ENCODE measurements around the gene UPB1. TPM values are rescaled to one million over a fixed set of nuclear protein-coding genes. Genes with fewer than 3 reads are reported as not detected.

The UPB1 gene
- polyA plus RNA-seq, 1 donor = 0.75 TPM

DNA sequence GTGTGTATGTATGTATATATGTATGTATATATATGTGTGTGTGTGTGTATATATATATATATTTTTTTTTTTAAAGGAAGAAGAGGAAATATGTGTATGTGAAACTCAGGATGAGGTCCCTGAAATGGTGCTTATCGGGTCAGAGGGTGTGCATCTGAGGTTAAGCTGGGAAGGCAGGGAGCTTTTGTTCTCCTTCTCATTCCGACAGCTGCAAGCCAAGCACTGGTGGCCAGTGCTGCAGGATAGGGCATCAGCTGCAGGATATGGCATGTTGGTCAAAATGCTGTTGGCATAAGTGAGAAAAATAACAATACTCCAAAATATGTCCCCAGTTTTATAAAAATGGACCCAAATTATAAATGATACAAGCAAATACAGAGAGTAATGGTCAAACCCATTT, 68.1 kb downstream of the UPB1 start:
- no peak for DNase-seq (ENCODE audit: low read depth)

DNA sequence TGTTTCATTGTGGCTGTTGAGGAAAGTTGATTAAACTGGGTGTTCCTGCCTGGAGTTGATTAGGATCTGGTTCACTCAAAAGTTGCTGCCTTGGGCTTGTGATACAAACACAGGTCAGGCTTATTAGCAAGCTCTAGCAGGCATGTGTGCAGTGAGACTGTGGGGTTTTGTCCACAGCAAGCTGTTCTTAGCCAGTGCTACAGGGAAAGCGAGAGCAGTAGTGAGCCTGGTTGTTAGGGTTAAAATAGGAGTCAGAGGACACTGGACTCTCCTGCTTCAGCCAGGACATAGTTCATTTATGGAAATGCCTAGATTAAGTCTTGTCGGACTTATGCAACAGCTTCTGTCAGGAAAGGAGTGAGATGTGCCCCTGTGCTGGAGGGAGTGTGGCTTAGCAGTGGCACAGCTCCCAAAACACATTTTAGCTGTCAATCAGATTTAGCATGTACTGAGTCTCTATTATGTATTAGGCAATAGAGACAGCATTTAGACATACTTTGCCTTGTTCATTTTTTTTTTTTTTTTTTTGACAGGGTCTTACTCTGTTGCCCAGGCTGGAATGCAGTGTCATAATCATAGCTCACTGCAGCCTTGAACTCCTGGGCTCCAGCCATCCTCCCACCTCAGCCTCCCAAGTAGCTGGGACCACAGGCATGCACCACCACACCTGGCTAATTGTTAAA, 69.4 kb downstream of the UPB1 start:
- no peak for DNase-seq (ENCODE audit: low read depth)

DNA sequence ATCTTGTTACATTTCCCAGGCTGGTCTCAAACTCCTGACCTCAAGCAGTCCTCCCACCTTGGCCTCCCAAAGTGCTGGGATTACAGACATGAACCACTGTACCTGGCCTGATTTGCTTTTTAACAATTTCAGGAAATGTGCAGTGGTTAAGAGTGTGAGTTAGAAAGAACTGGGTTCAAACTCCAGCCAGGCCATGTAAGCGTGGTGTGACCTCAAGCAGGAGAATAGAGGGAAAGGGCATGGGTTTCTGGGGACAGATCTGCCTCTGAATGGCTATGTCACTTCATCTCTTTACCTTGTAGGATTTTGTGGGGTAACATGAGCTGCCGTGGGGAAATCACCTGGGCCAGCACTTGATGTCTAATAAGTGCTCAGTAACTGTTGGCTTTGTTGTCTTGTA, 69.9 kb downstream of the UPB1 start:
- DNase-seq (ENCODE audit: low read depth) = no peak

DNA sequence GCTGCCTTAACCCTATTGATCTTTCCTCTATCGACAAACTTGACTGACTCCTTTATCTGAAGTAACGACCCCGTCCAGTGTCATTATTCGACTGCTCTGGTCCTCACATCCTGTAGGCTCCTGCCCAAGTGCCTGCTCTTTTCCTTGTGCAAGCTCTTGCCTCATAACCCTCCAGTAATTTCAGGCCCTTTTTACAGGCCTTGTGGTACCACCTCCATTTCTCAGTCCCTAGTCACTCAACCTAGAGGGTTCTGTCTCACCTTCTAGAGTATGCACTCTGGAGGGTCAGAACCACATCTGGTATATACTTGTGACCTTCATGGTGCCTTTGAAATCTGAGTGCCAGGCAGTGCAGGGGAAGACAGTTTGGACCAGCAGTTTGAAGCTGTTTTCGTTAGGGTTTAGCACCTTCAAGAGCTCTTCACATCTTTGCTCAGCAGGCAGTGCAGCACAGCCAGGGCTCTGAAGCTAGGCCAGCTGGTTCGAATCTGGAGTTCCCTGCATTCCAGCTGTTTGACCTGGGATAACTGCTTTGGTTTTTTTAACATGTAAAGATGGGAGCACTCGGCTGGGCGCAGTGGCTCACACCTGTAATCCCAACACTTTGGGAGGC, 71.9 kb downstream of the UPB1 start:
- DNase-seq (ENCODE audit: low read depth) = no peak

DNA sequence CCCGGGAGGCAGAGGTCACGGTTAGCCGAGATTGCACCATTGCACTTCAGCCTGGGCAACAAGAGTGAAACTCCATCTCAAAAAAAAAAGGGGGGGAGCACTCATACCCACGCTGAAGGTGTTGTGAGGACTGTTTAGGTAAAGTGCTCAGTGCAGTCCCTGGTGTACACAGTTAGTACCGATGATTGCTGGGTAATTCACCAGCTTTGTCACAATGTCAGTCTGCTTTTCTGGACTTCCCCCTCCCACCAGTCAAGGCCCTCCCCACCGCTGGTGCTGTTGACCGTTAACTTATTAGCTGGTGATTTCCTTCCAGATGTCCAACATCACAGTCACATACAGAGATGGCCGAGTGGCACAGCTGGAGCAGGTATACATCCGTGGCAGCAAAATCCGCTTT, 72.5 kb downstream of the UPB1 start:
- DNase-seq (ENCODE audit: low read depth) = no peak

DNA sequence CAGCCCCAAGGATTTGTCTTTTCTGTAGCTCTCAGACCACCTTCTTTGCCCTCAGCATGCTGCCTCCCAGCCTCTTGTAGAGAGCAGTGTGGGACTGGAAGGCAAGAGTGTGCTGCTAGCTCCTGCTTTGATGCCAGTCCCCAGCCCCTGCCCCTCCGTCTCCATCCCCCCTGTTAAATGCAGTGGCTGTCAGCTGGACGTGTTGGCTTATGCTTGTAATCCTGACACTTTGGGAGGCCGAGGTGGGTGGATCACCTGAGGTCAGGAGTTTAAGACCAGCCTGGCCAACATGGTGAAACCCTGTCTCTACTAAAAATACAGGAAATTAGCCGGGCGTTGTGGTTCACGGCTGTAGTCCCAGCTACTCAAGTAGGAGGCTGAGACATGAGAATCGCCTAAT, 76.1 kb downstream of the UPB1 start:
- DNase-seq (ENCODE audit: low read depth) = no peak

DNA sequence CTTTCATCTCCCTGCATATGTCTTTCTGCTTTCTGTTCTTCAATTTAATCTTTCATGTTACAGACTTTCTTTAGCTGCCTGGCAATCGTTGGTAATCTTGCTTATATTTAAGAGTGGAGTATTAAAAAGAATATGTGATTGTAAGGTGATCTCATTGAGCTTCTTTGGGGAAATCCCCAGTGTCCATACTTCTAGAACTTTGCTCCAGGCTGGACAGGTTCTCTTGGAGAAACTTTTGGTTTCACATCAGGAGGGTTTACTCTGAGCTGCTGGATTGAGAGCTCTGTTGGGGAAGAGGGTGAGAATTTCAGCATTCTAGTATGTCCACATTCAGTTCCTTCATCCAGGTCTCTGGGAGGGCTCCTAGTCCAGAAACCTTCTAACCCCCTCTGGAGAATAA, 81.6 kb downstream of the UPB1 start:
- DNase-seq (ENCODE audit: low read depth) = no peak

Other genes starting within 250 kb of the UPB1 start
- gene SPECC1L, start 224.5 kb upstream of the UPB1 start, polyA plus RNA-seq (ENCODE audit: insufficient read length) = 25.1 TPM
- gene ADORA2A, start 67.7 kb upstream of the UPB1 start, polyA plus RNA-seq (ENCODE audit: insufficient read length) = 14.0 TPM
- 69.0 TPM for gene GUCD1, start 59.8 kb downstream of the UPB1 start, polyA plus RNA-seq (ENCODE audit: insufficient read length)
- 94.5 TPM for gene SNRPD3, start 60.7 kb downstream of the UPB1 start, polyA plus RNA-seq (ENCODE audit: insufficient read length)
- 6.2 TPM for gene LRRC75B, start 97.7 kb downstream of the UPB1 start, polyA plus RNA-seq (ENCODE audit: insufficient read length)
- gene GGT1, start 107.9 kb downstream of the UPB1 start, polyA plus RNA-seq (ENCODE audit: insufficient read length) = 3.5 TPM

Data from forelimb muscle (tissue), 1 donor.